HEK293T (cell line): ENCODE measurements around the gene TRIM41.

Source experiments
- ELF4 ChIP-seq: fragments of 450-650 bp; IDR thresholded peaks from 2 replicates; pipeline ENCODE4 v1.6.1; 2017; ENCODE audit warnings: antibody characterized with exemption
- FOXK2 ChIP-seq: fragments of 450-650 bp; IDR thresholded peaks from 2 replicates; pipeline ENCODE4 v1.6.1; 2016; ENCODE audit warnings: mild to moderate bottlenecking
- FOXM1 ChIP-seq: fragments of 450-650 bp; IDR thresholded peaks from 2 replicates; pipeline ENCODE4 v1.6.1; 2017; ENCODE audit warnings: mild to moderate bottlenecking, borderline replicate concordance
- HDGF ChIP-seq: fragments of 450-650 bp; IDR thresholded peaks from 2 replicates; pipeline ENCODE4 v1.6.1; 2017; ENCODE audit warnings: antibody characterized with exemption, borderline replicate concordance
- L3MBTL2 ChIP-seq: fragments of 450-650 bp; conservative IDR thresholded peaks from 2 replicates; pipeline ENCODE4 v1.6.1; 2016; ENCODE audit warnings: mild to moderate bottlenecking
- TARDBP ChIP-seq: fragments of 450-650 bp; IDR thresholded peaks from 2 replicates; pipeline ENCODE4 v1.6.1; 2016
- ZNF384 ChIP-seq: fragments of 450-650 bp; IDR thresholded peaks from 2 replicates; pipeline ENCODE4 v1.6.1; 2016

- TF ChIP-seq L3MBTL2 (no peak), FOXK2 (no peak), TARDBP (no peak), HDGF (no peak), ZNF384 (no peak), FOXM1 (no peak), ELF4 (no peak)
Observed at GRCh38 chr5:181200816-181201215, 22.3 kb upstream of the TRIM41 start.
